Ishikawa (cell line): ENCODE results near the gene MED15.

Experiments
- CEBPB ChIP-seq: IDR thresholded peaks from 2 replicates; pipeline ENCODE4 v1.6.1; 2012
- CREB1 ChIP-seq: IDR thresholded peaks from 2 replicates; pipeline ENCODE4 v1.6.1; 2012; ENCODE audit warnings: low read depth
- EGR1 ChIP-seq: IDR thresholded peaks from 2 replicates; pipeline ENCODE4 v1.6.1; 2012
- EP300 ChIP-seq: IDR thresholded peaks from 2 replicates; pipeline ENCODE4 v1.6.1; 2012; ENCODE audit warnings: borderline replicate concordance
- FOXM1 ChIP-seq: IDR thresholded peaks from 2 replicates; pipeline ENCODE4 v1.6.1; 2012; ENCODE audit warnings: low read depth, borderline replicate concordance
- MAX ChIP-seq: IDR thresholded peaks from 2 replicates; pipeline ENCODE4 v1.6.1; 2012
- NFIC ChIP-seq: IDR thresholded peaks from 2 replicates; pipeline ENCODE4 v1.6.1; 2012
- RAD21 ChIP-seq: IDR thresholded peaks from 2 replicates; pipeline ENCODE4 v1.6.1; 2012; ENCODE audit warnings: low read depth
- REST ChIP-seq: IDR thresholded peaks from 2 replicates; pipeline ENCODE4 v1.6.1; 2012; ENCODE audit warnings: low read depth, mild to moderate bottlenecking
- TAF1 ChIP-seq: IDR thresholded peaks from 2 replicates; pipeline ENCODE4 v1.6.1; 2012; ENCODE audit warnings: low read depth, mild to moderate bottlenecking
- TCF12 ChIP-seq: IDR thresholded peaks from 2 replicates; pipeline ENCODE4 v1.6.1; 2012; ENCODE audit warnings: low read depth
- TEAD4 ChIP-seq: IDR thresholded peaks from 2 replicates; pipeline ENCODE4 v1.6.1; 2012
- USF1 ChIP-seq: IDR thresholded peaks from 2 replicates; pipeline ENCODE4 v1.6.1; 2012
- YY1 ChIP-seq: IDR thresholded peaks from 2 replicates; pipeline ENCODE4 v1.6.1; 2012; ENCODE audit warnings: low read depth
- ZBTB7A ChIP-seq: IDR thresholded peaks from 2 replicates; pipeline ENCODE4 v1.6.1; 2012; ENCODE audit warnings: low read depth

Gene MED15

GRCh38 chr22:20595461-20595860, 88.1 kb downstream of the MED15 start:
- TF ChIP-seq TAF1 (no peak), TCF12 (no peak), NFIC (no peak), EGR1 (no peak), TEAD4 (no peak), MAX (no peak), YY1 (no peak), ZBTB7A (no peak), REST (no peak), CEBPB (no peak), CREB1 (no peak), RAD21 (no peak), USF1 (no peak), EP300 (no peak)

GRCh38 chr22:20599117-20599516, 91.7 kb downstream of the MED15 start:
- TF ChIP-seq ZBTB7A (no peak), TAF1 (no peak), TCF12 (no peak), USF1 (no peak), CEBPB (no peak), MAX (peak; percentile 42; the same call in 1 of the 2 replicates), REST (no peak), TEAD4 (no peak), EP300 (no peak)

- TF ChIP-seq TEAD4 (no peak), ZBTB7A (no peak), USF1 (no peak), MAX (no peak), FOXM1 (no peak), RAD21 (no peak), CREB1 (no peak), CEBPB (no peak), TCF12 (no peak), EP300 (no peak), NFIC (no peak), REST (no peak), TAF1 (no peak), EGR1 (no peak)
Observed at GRCh38 chr22:20600137-20600673, 92.8 kb downstream of the MED15 start.

GRCh38 chr22:20601308-20601707, 93.9 kb downstream of the MED15 start:
- TF ChIP-seq RAD21 (no peak), EP300 (no peak), TCF12 (no peak), TEAD4 (no peak), EGR1 (no peak), TAF1 (no peak), CEBPB (no peak), CREB1 (no peak), USF1 (no peak), REST (no peak)
